Measurements from ENCODE around the gene TFF2.

TFF2 gene

GRCh38 chr21:42304556-42305454 is 46.0 kb downstream of the TFF2 start:
- DNase-seq (ENCODE audit: low spot score): no peak
- no peak for TF ChIP-seq CTCF (IDR thresholded peaks at IDR 0.05; ENCODE audit: extremely low read depth, insufficient read depth, missing control alignments)
- in situ Hi-C loops (cut with MboI; ENCODE audit: low pct_unique_long_range_greater_than_20kb, low sequenced_read_pairs, unreplicated experiment): no loop called here

GRCh38 chr21:42303443-42303842 is 47.4 kb downstream of the TFF2 start:
- in situ Hi-C loops (cut with MboI; ENCODE audit: low pct_unique_long_range_greater_than_20kb, low sequenced_read_pairs, unreplicated experiment): no loop called here
- DNase-seq (ENCODE audit: low spot score): no peak
- no peak for TF ChIP-seq CTCF (IDR thresholded peaks at IDR 0.05; ENCODE audit: extremely low read depth, insufficient read depth, missing control alignments)

GRCh38 chr21:42302794-42303193 is 48.0 kb downstream of the TFF2 start:
- TF ChIP-seq CTCF (IDR thresholded peaks at IDR 0.05; ENCODE audit: extremely low read depth, insufficient read depth, missing control alignments): no peak
- no peak for DNase-seq (ENCODE audit: low spot score)
- in situ Hi-C loops (cut with MboI; ENCODE audit: low pct_unique_long_range_greater_than_20kb, low sequenced_read_pairs, unreplicated experiment): no loop called here

- no peak for TF ChIP-seq CTCF (IDR thresholded peaks at IDR 0.05; ENCODE audit: extremely low read depth, insufficient read depth, missing control alignments)
- in situ Hi-C loops (cut with MboI; ENCODE audit: low pct_unique_long_range_greater_than_20kb, low sequenced_read_pairs, unreplicated experiment): no loop called here
- DNase-seq (ENCODE audit: low spot score): no peak
Observed at GRCh38 chr21:42302076-42302650, 48.6 kb downstream of the TFF2 start.

- DNase-seq (ENCODE audit: low spot score): no peak
- TF ChIP-seq CTCF (IDR thresholded peaks at IDR 0.05; ENCODE audit: extremely low read depth, insufficient read depth, missing control alignments): no peak
- in situ Hi-C loops (cut with MboI; ENCODE audit: low pct_unique_long_range_greater_than_20kb, low sequenced_read_pairs, unreplicated experiment): no loop called here
Observed at GRCh38 chr21:42301371-42302075, 49.3 kb downstream of the TFF2 start.

GRCh38 chr21:42300956-42301355 is 49.8 kb downstream of the TFF2 start:
- DNase-seq (ENCODE audit: low spot score): no peak
- no peak for TF ChIP-seq CTCF (IDR thresholded peaks at IDR 0.05; ENCODE audit: extremely low read depth, insufficient read depth, missing control alignments)
- in situ Hi-C loops (cut with MboI; ENCODE audit: low pct_unique_long_range_greater_than_20kb, low sequenced_read_pairs, unreplicated experiment): no loop called here
